Choroid plexus epithelial cell (primary cell): ENCODE data around the gene HOXD11.

Experiments used
- DNase-seq: peaks from one replicate; pipeline ENCODE4 v3.0.0-alpha.2; 2010; ENCODE audit warnings: low read depth
- H3K4me3 ChIP-seq: 2 replicates; pipeline ENCODE4 v1.5.1; 2011; ENCODE audit warnings: low read depth, mild to moderate bottlenecking, control low read depth, low read length, moderate library complexity
- TF ChIP-seq, protein P1 (sequence below): conservative IDR thresholded peaks from 2 replicates; pipeline ENCODE4 v1.5.1; 2011; ENCODE audit warnings: low read depth, mild to moderate bottlenecking, control low read depth, inconsistent platforms, low read length, moderate library complexity

Gene HOXD11

GRCh38 chr2:176090862-176091261 lies 16.2 kb upstream of the HOXD11 start:
- no peak for DNase-seq
- H3K4me3 ChIP-seq: no peak overlapping the region
- TF ChIP-seq, protein P1, sequence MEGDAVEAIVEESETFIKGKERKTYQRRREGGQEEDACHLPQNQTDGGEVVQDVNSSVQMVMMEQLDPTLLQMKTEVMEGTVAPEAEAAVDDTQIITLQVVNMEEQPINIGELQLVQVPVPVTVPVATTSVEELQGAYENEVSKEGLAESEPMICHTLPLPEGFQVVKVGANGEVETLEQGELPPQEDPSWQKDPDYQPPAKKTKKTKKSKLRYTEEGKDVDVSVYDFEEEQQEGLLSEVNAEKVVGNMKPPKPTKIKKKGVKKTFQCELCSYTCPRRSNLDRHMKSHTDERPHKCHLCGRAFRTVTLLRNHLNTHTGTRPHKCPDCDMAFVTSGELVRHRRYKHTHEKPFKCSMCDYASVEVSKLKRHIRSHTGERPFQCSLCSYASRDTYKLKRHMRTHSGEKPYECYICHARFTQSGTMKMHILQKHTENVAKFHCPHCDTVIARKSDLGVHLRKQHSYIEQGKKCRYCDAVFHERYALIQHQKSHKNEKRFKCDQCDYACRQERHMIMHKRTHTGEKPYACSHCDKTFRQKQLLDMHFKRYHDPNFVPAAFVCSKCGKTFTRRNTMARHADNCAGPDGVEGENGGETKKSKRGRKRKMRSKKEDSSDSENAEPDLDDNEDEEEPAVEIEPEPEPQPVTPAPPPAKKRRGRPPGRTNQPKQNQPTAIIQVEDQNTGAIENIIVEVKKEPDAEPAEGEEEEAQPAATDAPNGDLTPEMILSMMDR: no peak

DNA sequence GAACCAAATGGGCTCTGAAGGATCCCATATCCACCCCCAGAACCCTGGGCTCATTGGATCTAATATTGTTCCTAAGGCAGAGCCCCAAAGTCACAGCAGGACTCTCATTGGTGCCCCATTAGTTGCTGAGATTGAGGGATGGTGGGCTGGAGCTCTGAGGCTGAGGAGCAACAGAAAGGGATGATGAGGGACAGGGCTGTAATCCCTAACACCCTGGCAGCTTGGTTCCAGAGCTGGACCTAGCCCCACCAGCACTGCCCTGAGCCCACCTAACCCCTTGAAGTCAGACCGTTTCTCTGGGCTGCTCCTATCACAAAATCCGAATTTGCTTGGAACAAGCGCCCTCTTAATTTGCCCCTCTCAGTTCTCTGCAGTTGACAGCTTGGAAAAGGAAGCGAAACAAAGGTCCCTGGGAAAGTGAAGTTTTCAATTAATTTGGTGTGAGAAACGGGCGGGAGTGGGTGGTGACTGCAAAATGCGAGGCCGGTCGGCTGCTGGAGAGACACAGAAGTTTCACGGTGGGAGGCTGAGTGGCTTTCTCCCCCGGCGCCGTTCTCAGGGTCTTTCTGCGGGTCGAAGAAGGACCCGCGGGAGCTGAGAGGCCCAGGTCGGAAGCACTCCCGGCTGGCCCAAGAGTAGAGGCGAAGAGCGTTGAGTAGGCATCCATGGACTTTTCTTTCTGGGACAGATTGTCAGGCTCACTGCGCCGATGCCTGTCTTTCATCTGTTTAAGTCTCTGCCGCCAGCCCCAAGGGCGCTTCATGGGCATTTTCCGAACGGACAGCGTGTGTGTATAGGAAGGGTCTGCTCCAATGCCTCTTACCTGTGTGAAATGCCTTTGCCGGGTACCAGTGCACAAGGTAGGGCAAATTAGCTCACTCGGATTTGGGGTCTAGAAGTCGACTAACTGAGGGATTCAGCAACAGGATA lies 15.5 kb upstream of the HOXD11 start:
- no peak overlapping the region for H3K4me3 ChIP-seq
- TF ChIP-seq, protein P1: no peak

GRCh38 chr2:176092270-176093144 lies 14.6 kb upstream of the HOXD11 start, which contains the start of gene HOXD13:
TSS of gene HOXD13 (plus strand) at chr2:176092721. CDS start at chr2:176092891, 170 bp downstream.
- H3K4me3 ChIP-seq: no peak within 1 kb of the TSS

More for the DNA sequence above, 15.5 kb upstream of the HOXD11 start:
- DNase-seq: no peak

DNA sequence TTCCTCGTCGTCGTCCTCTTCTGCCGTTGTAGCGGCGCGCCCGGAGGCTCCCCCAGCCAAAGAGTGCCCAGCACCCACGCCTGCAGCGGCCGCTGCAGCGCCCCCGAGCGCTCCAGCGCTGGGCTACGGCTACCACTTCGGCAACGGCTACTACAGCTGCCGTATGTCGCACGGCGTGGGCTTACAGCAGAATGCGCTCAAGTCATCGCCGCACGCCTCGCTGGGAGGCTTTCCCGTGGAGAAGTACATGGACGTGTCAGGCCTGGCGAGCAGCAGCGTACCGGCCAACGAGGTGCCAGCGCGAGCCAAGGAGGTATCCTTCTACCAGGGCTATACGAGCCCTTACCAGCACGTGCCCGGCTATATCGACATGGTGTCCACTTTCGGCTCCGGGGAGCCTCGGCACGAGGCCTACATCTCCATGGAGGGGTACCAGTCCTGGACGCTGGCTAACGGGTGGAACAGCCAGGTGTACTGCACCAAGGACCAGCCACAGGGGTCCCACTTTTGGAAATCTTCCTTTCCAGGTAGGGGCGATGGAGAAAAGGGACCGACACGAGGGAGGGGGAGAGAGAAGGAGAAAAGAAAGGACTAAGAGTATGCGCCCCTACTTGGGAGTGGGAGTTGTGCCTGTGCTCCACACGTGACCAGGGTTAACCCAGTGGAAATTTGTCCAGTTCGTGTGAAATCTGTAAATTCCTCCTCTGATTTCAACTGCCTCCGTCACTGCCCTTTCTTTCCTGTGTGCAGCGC lies 13.8 kb upstream of the HOXD11 start:
- no peak overlapping the region for H3K4me3 ChIP-seq
- no peak for DNase-seq
- TF ChIP-seq, protein P1: no peak

More at GRCh38 chr2:176092270-176093144, 14.6 kb upstream of the HOXD11 start, which contains the start of gene HOXD13:
- DNase-seq: no peak
- TF ChIP-seq, protein P1: no peak

DNA sequence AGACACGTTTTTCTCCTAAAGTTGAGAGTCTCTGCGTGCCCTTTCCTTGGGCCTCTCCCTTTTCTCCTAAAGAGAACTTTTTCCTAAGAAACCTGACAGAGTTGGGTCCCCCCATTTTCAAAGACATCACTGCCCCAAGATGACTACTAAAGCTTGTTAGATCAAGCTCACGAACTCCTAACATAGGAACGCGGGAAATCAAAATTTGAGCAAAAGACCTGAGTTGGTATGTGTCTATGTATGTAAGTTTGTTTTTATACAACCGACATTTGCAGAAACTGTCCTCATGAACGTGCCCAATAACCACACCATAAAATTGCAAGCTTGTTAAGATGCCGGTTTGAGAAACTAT lies 13.2 kb upstream of the HOXD11 start:
- no peak for DNase-seq
- no peak overlapping the region for H3K4me3 ChIP-seq
- TF ChIP-seq, protein P1: no peak

- DNase-seq: no peak
- H3K4me3 ChIP-seq: no peak overlapping the region
- TF ChIP-seq, protein P1: no peak
Observed at GRCh38 chr2:176094349-176094748, 12.7 kb upstream of the HOXD11 start.
